ENCODE data around the gene TNFRSF9. TPM values are rescaled to one million over a fixed set of nuclear protein-coding genes. Genes with fewer than 3 reads are reported as not detected.

Gene TNFRSF9
- polyA plus RNA-seq, 1 of the 3 experiments (the other 2 are of a cell fraction) = 2.9 TPM

GRCh38 chr1:7869136-7869920, 71.3 kb downstream of the TNFRSF9 start:
- H3K27ac ChIP-seq (ENCODE audit: low read depth in 2 of 2, low read length in 1 of 2) = no peak overlapping the region
- DNase-seq = no peak
- POLR2A ChIA-PET = no interaction called here

More at GRCh38 chr1:7869136-7869920, 71.3 kb downstream of the TNFRSF9 start:
- Histone ChIP-seq H3K9me3 (no peaks in the 10 kb centered on the region), H3K9me2 (no peaks in the 10 kb centered on the region), H3K4me3 (ENCODE audit: low read depth in 2 of 2, low read length in 1 of 2) (no peak overlapping the region), H3K4me2 (no peak overlapping the region), H3K27me3 (ENCODE audit: insufficient read depth) (no peaks in the 10 kb centered on the region), H4K20me1 (ENCODE audit: insufficient read depth) (no peaks in the 10 kb centered on the region), H2AFZ (ENCODE audit: low read depth) (no peak overlapping the region), H3K4me1 (ENCODE audit: control insufficient read depth in 1 of 2, insufficient read depth in 2 of 2, low read depth in 1 of 2, low read length in 1 of 2) (no peaks in the 10 kb centered on the region), H3K36me3 (replicated peaks in 1 of 2; ENCODE audit: control insufficient read depth in 1 of 2, insufficient read depth in 2 of 2, low read length in 1 of 2) (no peaks in the 10 kb centered on the region), H3F3A (replicated peaks; ENCODE audit: insufficient read depth) (no peaks in the 10 kb centered on the region), H3K9ac (no peak overlapping the region), H3K79me2 (ENCODE audit: insufficient read depth) (no peaks in the 10 kb centered on the region)
- WGBS (ENCODE audit: low lambda C conversion rate) = 70% methylated on average over 13 of the region's 16 CpGs
- TF ChIP-seq REST (IDR thresholded peaks at IDR 0.05; ENCODE audit: low read depth, low read length) (no peak), TCF12 (IDR thresholded peaks at IDR 0.05) (no peak), MXI1 (IDR thresholded peaks at IDR 0.05; ENCODE audit: low read depth, low read length) (no peak), TAF1 (IDR thresholded peaks at IDR 0.05; ENCODE audit: borderline replicate concordance, low read depth, low read length) (no peak), CHD2 (IDR thresholded peaks at IDR 0.05; ENCODE audit: low read length, partially characterized antibody) (no peak), RXRA (IDR thresholded peaks at IDR 0.05; ENCODE audit: borderline replicate concordance, low read depth) (no peak), USF1 (IDR thresholded peaks at IDR 0.05; ENCODE audit: borderline replicate concordance, low read depth) (no peak), TEAD4 (IDR thresholded peaks at IDR 0.05; ENCODE audit: borderline replicate concordance, insufficient read depth) (no peak), IRF3 (IDR thresholded peaks at IDR 0.05; ENCODE audit: low read depth, low read length) (no peak), USF2 (IDR thresholded peaks at IDR 0.05; ENCODE audit: borderline replicate concordance, low read depth, low read length) (no peak), GATA2 (CRISPR knock-in tag; IDR thresholded peaks at IDR 0.05) (no peak), POLR2AphosphoS5 (IDR thresholded peaks at IDR 0.05; ENCODE audit: low read depth, low read length) (no peak), RAD21 (IDR thresholded peaks at IDR 0.05; ENCODE audit: low read length) (no peak), FOXJ3 (CRISPR knock-in tag; IDR thresholded peaks at IDR 0.05) (no peak), NRF1 (IDR thresholded peaks at IDR 0.05; ENCODE audit: low read depth, low read length) (no peak), GABPA (IDR thresholded peaks at IDR 0.05; ENCODE audit: low read depth) (no peak), EP300 (IDR thresholded peaks at IDR 0.05; ENCODE audit: borderline replicate concordance in 1 of 2, low read depth in 1 of 2, low read length in 1 of 2) (no peak), YY1 (IDR thresholded peaks at IDR 0.05; ENCODE audit: low read depth) (no peak), FOSL2 (IDR thresholded peaks at IDR 0.05; ENCODE audit: borderline replicate concordance, low read depth) (no peak), MAX (IDR thresholded peaks at IDR 0.05; ENCODE audit: low read depth) (no peak)
- CTCF ChIA-PET = no interaction called here
